Muscle layer of colon (tissue), 2 donors: ENCODE data around the gene FRMD4A.

Source experiments
- H3K27ac ChIP-seq: one replicate; pipeline ENCODE4 v1.7.0; 2013; ENCODE audit warnings: low read depth, mild to moderate bottlenecking, low read length, moderate library complexity
- H3K27me3 ChIP-seq, 2 donors: one replicate each; pipeline ENCODE4 v1.7.0; 2013; ENCODE audit warnings: low read length in 2 of 2, mild to moderate bottlenecking in 2 of 2; ENCODE audit not compliant: insufficient read depth in 2 of 2, control insufficient read depth in 1 of 2
- H3K36me3 ChIP-seq: one replicate; pipeline ENCODE4 v1.7.0; 2013; ENCODE audit warnings: mild to moderate bottlenecking, low read length; ENCODE audit not compliant: insufficient read depth
- H3K4me1 ChIP-seq: one replicate; pipeline ENCODE4 v1.7.0; 2013; ENCODE audit warnings: mild to moderate bottlenecking, low read length; ENCODE audit not compliant: insufficient read depth
- H3K4me3 ChIP-seq, 2 donors: one replicate each; pipeline ENCODE4 v1.7.0; 2013; ENCODE audit warnings: low read length in 2 of 2, low read depth in 1 of 2, mild to moderate bottlenecking in 1 of 2, moderate library complexity in 1 of 2
- H3K9ac ChIP-seq: one replicate; pipeline ENCODE4 v1.7.0; 2013; ENCODE audit warnings: low read length
- H3K9me3 ChIP-seq: one replicate; pipeline ENCODE4 v1.7.0; 2013; ENCODE audit warnings: mild to moderate bottlenecking, low read length
- donor health status: abdominal sarcoma.
- donor health status: Adenocarcinoma of cecum.

FRMD4A gene

DNA sequence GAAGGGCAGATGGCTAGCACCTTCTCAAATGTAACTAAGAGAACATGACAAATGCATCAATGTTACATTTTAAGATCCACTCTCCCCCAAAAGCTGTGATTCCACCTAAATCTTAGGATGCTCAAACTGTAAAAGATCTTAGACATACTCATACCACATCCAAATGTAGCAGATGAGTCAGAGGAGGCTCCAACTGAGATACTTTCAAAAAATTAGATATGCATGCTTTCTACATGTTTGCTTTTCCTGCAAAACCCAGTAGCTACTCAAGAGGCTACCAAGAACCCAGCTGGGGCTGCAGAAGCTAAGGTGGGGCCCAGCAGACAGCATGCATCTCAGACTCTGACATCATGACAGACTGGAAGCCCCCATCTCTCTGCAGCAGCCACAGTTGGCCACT is 31.4 kb upstream of the FRMD4A start:
- Histone ChIP-seq H3K27ac (no peak overlapping the region), H3K4me1 (no peaks in the 10 kb centered on the region), H3K9me3 (no peaks in the 10 kb centered on the region), H3K27me3 (no peaks in the 10 kb centered on the region), H3K9ac (no peak overlapping the region), H3K4me3 (no peak overlapping the region), H3K36me3 (no peaks in the 10 kb centered on the region)

DNA sequence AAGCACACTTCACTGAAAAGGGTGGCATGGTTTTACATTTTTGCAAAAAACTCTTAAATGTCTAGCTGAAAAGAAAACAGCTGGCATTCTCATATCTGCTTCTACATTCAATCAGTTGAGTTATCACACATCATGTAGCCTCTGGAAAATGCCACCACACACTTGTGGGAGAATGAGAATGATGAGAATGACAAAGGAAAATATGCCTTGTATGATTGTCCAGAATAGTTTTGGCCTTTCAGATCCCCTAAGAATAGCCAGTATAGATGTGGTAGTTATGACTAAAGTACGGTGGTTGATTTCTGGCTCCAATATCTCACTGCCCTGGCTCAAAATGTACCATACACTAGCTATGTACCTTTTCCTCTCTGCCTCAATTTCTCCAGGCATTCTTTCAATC is 30.2 kb upstream of the FRMD4A start:
- Histone ChIP-seq H3K36me3 (no peaks in the 10 kb centered on the region), H3K4me1 (no peaks in the 10 kb centered on the region), H3K9ac (no peak overlapping the region), H3K27ac (no peak overlapping the region), H3K4me3 (no peak overlapping the region), H3K27me3 (no peaks in the 10 kb centered on the region), H3K9me3 (no peaks in the 10 kb centered on the region)

DNA sequence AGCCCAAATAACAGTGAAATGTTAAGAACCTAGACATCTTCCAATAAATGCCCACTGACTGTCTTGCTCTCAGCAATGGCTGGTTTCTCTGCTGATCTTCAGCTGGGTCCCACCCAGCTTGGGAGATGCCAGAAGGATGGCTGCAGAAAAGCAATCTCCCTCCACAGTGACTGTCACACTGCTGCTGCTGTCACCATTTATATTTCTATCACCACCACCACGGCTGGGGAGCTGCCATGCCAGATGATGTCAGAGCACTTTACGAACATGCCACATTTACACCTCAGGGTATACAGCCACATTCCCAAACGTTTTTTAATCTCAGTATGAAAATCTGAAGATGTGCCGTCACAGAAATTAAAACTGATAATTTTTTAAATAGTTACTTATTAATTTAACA is 29.8 kb upstream of the FRMD4A start:
- Histone ChIP-seq H3K36me3 (no peaks in the 10 kb centered on the region), H3K9ac (no peak overlapping the region), H3K4me1 (no peaks in the 10 kb centered on the region), H3K27me3 (no peaks in the 10 kb centered on the region), H3K4me3 (no peak overlapping the region), H3K9me3 (no peaks in the 10 kb centered on the region), H3K27ac (no peak overlapping the region)

DNA sequence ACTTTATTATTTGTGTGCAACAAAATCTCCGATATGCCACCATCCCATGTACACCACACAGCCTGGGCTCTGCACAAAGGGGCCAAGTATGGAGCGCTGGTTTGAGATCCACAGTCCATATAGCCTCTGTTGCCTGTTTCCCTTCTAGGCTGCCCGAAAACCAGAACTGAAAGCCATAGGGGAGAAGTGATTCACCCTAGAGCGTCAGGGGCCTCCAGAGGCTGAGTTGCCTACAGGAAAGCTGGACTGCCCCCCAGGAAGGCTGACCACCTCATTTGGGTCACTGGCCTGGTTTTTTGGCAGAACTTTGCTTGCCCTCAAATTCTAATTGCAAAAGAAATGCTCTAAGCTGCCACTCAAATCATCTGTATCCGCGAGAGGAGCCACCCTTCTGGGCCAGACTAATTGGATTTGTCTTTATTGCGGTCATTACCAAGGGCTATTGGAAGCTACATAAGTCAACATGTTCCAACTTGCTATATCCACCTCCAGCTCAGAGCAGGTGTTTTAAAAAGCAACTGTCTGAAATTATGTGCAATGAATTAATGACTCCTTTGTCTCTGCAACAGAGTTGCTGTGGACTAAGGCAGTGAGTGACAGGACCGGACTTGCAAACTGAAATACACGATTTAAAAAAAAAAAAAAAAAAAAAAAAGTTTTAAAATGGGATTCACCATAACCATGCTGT is 28.3 kb upstream of the FRMD4A start:
- Histone ChIP-seq H3K9me3 (no peaks in the 10 kb centered on the region), H3K9ac (no peak overlapping the region), H3K27ac (no peak overlapping the region), H3K27me3 (no peaks in the 10 kb centered on the region), H3K4me1 (no peaks in the 10 kb centered on the region), H3K36me3 (no peaks in the 10 kb centered on the region), H3K4me3 (no peak overlapping the region)

DNA sequence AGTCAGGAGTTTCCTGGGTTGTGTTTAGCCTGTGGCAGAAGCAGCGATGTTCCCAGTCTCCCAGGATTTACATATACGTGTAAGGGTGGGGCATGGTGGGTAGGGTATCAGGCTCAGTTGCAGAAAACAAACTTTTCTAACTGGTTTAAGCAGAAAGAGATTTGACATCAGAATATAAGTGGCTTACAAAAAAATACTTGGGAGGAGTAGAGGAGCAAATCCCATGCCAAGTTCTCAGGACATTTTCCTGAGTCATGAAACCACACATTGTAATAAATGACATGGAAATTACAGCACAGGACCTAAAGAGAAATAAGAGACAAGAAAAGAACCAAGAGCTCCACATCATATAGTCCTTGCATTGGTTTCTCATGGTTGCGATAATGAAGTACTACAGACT is 26.2 kb upstream of the FRMD4A start:
- no peaks in the 10 kb centered on the region for H3K4me1 ChIP-seq
- H3K4me3 ChIP-seq = no peak overlapping the region
- no peaks in the 10 kb centered on the region for H3K36me3 ChIP-seq
- no peaks in the 10 kb centered on the region for H3K9me3 ChIP-seq
- no peaks in the 10 kb centered on the region for H3K27me3 ChIP-seq
- no peak overlapping the region for H3K9ac ChIP-seq
- no peak overlapping the region for H3K27ac ChIP-seq

DNA sequence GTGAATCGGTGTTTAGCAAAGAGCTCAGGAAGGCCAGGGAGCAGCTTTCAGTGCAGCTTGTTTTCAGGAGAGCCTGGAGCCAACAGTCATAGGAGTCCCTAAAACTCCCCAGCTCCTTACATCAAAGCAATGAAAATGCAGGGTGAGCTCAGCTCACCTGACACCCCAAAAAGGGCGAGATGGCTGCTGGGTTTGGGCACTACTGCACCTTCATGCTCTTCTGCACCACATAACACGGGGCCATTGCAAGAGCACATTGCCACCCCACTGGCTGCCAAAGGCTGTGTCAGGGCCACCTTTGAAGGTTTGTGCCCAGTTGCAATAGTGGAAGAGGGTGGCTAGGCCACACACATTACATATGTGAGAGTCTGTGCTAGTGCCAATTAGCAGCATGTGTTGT is 25.0 kb upstream of the FRMD4A start:
- no peaks in the 10 kb centered on the region for H3K36me3 ChIP-seq
- H3K9ac ChIP-seq = no peak overlapping the region
- H3K4me1 ChIP-seq = no peaks in the 10 kb centered on the region
- H3K27me3 ChIP-seq = no peaks in the 10 kb centered on the region
- H3K27ac ChIP-seq = no peak overlapping the region
- no peaks in the 10 kb centered on the region for H3K9me3 ChIP-seq
- no peak overlapping the region for H3K4me3 ChIP-seq

DNA sequence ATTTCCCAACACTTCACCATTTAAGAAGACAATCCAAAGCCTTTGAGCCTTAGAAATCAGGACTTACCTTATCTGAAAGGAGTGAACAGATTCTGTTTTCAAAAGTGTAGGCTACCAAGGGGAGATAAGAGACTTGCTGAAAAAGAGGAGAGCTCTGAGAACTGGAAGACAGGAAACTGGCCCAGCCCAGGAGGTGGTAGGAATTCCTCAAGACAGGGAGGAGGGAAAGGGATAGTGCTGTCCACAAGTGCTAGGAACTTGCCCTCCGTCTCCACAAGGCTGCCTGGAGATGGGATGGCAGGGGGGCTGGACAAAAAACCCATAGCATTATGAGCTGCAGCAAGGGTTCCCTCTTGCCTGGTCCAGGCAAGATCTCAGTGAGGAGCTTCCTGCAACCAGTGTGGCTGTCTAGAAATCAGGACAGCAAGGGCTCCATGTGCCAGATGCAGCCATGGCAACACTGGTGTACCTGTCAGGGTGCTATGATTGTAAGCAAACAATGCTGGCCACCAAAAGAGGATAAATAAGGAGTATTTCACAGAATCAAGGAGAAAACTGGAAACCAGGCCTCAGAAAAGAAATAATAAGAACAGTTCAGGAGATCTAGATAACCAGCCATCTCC is 22.7 kb upstream of the FRMD4A start:
- Histone ChIP-seq H3K36me3 (no peaks in the 10 kb centered on the region), H3K4me1 (no peaks in the 10 kb centered on the region), H3K9ac (no peak overlapping the region), H3K4me3 (no peak overlapping the region), H3K27ac (no peak overlapping the region), H3K9me3 (no peaks in the 10 kb centered on the region), H3K27me3 (no peaks in the 10 kb centered on the region)

DNA sequence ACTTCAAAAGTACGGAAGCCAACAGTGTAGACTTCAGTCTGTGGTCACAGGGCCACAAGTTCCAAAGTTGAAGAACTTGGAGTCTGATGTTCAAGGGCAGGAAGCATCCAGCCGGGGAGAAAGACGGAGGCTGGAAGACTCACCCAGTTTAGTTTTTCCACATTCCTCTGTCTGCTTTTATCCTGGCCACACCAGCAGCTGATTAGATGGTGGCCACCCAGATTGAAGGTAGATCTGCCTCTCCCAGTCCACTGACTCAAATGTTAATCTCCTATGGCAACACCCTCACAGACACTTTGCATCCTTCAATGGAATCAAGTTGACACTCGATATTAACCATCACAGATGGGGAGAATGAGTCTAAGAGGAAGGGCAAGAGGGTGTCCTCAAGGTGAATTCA is 19.3 kb upstream of the FRMD4A start:
- no peaks in the 10 kb centered on the region for H3K36me3 ChIP-seq

DNA sequence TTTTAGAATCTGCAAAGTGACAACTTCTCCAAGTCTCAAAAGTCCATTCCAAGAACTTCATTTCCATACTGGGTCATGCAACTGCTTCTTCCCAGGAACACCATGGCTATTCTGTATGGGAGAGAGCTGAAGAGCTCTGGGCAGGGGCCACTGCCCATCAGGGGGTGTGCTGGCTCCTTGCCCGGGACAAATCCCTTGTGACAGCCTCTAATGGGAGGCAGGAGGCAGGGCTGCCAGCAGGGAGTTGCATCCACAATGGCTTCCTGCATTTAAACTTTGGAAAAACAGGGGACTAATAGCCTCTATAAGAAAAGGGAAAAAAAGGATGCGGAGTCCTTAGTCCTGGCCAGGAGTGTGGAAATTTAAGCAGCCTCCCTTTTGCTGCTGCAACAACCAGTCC is 18.4 kb upstream of the FRMD4A start:
- no peak overlapping the region for H3K9ac ChIP-seq

More for the DNA sequence above, 19.3 kb upstream of the FRMD4A start:
- no peaks in the 10 kb centered on the region for H3K4me1 ChIP-seq
- no peak overlapping the region for H3K9ac ChIP-seq
- no peaks in the 10 kb centered on the region for H3K9me3 ChIP-seq
- H3K27ac ChIP-seq = no peak overlapping the region
- no peaks in the 10 kb centered on the region for H3K27me3 ChIP-seq
- H3K4me3 ChIP-seq = no peak overlapping the region

DNA sequence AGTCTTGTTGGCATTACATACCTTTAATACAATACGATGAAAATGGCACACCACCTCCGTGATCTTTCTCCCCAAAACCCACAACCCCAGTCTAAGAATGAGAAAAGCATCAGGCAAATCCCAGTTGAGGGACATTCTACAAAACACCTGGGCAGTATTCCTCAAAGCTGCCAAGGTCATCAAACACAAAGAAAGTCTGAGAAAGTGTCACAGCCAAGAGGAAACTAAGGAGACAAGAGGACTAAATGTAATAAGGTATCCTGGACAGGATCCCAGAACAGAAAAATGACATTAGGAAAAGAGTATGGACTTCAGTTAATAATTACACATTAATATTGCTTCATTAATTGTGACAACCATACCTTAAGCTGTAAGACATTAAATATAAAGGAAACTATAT is 14.5 kb upstream of the FRMD4A start:
- Histone ChIP-seq H3K36me3 (no peaks in the 10 kb centered on the region), H3K4me3 (no peak overlapping the region), H3K27me3 (no peaks in the 10 kb centered on the region), H3K9ac (no peak overlapping the region), H3K9me3 (no peaks in the 10 kb centered on the region), H3K27ac (no peak overlapping the region), H3K4me1 (no peaks in the 10 kb centered on the region)

More for the DNA sequence above, 18.4 kb upstream of the FRMD4A start:
- Histone ChIP-seq H3K36me3 (no peaks in the 10 kb centered on the region), H3K27me3 (no peaks in the 10 kb centered on the region), H3K4me3 (no peak overlapping the region), H3K4me1 (no peaks in the 10 kb centered on the region), H3K27ac (no peak overlapping the region), H3K9me3 (no peaks in the 10 kb centered on the region)

DNA sequence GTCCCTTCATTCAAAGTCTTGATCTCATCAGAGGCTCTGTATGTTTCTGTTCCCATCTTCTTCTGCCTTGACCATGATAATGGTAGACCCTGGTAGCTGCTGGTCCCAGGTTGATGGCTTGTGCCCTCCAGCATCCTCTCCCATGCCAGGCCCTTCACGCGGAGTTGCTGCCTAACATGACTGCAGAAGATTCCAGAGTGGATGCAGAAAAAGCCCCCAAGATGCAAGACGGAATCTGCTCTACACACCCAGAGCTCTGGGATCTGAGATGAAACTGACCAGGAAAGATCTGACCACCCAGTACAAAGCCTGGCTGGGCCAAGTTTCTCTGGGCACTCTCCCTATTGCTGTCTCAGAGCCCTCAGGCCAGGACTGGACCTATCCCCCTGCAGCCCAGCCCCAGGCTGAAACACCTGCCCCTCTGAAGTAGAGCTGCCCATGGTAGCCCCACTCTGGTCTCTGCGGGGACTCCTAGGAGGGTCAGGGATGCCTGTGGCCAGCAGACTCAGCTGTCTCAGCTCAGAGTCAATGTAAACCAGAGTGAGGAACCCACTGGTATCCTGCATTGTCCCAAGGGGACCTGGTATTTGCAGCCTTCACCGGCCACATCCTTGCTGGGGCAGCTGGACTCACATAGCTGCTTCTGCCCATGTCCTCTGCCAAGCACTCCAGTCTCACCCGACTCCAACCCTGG is 9.5 kb upstream of the FRMD4A start:
- Histone ChIP-seq H3K4me3 (no peak overlapping the region), H3K4me1 (no peaks in the 10 kb centered on the region), H3K27me3 (no peaks in the 10 kb centered on the region), H3K27ac (no peak overlapping the region), H3K9me3 (no peaks in the 10 kb centered on the region), H3K36me3 (no peaks in the 10 kb centered on the region), H3K9ac (no peak overlapping the region)
